Fibroblast of lung (primary cell): ENCODE results near the gene SLC7A4. TPM values are rescaled to one million over a fixed set of nuclear protein-coding genes. Genes with fewer than 3 reads are reported as not detected.
"Not testable (repeated sequence)": the region's sequence is repeated elsewhere in the genome, so short reads cannot be mapped to it uniquely, and the experiment has no call there.

Experiments used
- DNase-seq, 2 donors: peaks; one replicate each; pipeline versions ENCODE4 v3.0.0 to v3.0.0-alpha.2; 2010; ENCODE audit warnings: low read depth in 2 of 2
- H2AFZ ChIP-seq: 2 replicates; pipeline ENCODE4 v1.5.1; 2012; ENCODE audit warnings: low read length, control low read depth, inconsistent platforms
- H3K27ac ChIP-seq: 2 replicates; pipeline ENCODE4 v1.5.1; 2011; ENCODE audit warnings: low read length, control low read depth; ENCODE audit not compliant: insufficient read depth
- H3K27me3 ChIP-seq: 2 replicates; pipeline ENCODE4 v1.5.1; 2011; ENCODE audit warnings: mild to moderate bottlenecking, low read length; ENCODE audit not compliant: control insufficient read depth, insufficient read depth
- H3K36me3 ChIP-seq: 2 replicates; pipeline ENCODE4 v1.5.1; 2011; ENCODE audit warnings: low read length; ENCODE audit not compliant: control insufficient read depth, insufficient read depth
- H3K4me1 ChIP-seq: 2 replicates; pipeline ENCODE4 v1.5.1; 2011; ENCODE audit warnings: low read length; ENCODE audit not compliant: control insufficient read depth, insufficient read depth; ENCODE audit errors: extremely low read depth
- H3K4me2 ChIP-seq: 2 replicates; pipeline ENCODE4 v1.5.1; 2011; ENCODE audit warnings: low read length, control low read depth; ENCODE audit not compliant: insufficient read depth; ENCODE audit errors: extremely low read depth
- H3K4me3 ChIP-seq, 4 experiments: fragments of 200-600 bp in 1 of 4; sonication (generic) in 1 of 4; replicated peaks in 1 of 4; 2 replicates each; pipeline ENCODE4 v1.5.1; 2011 to 2016; ENCODE audit warnings: low read length in 4 of 4, low read depth in 3 of 4, mild to moderate bottlenecking in 3 of 4, control low read depth in 2 of 4, inconsistent platforms in 1 of 4, mixed read lengths in 1 of 4; ENCODE audit not compliant: insufficient read depth in 1 of 4; ENCODE audit errors: control extremely low read depth in 1 of 4
- H3K79me2 ChIP-seq: 2 replicates; pipeline ENCODE4 v1.5.1; 2012; ENCODE audit warnings: mild to moderate bottlenecking, low read length, inconsistent platforms; ENCODE audit not compliant: control insufficient read depth, insufficient read depth
- H3K9ac ChIP-seq: 2 replicates; pipeline ENCODE4 v1.5.1; 2011; ENCODE audit warnings: mild to moderate bottlenecking, low read length, control low read depth; ENCODE audit not compliant: insufficient read depth
- H3K9me3 ChIP-seq: 2 replicates; pipeline ENCODE4 v1.5.1; 2012; ENCODE audit warnings: low read depth, low read length; ENCODE audit not compliant: control insufficient read depth, insufficient read depth
- H4K20me1 ChIP-seq: 2 replicates; pipeline ENCODE4 v1.5.1; 2011; ENCODE audit warnings: low read length; ENCODE audit not compliant: control insufficient read depth, insufficient read depth; ENCODE audit errors: extremely low read depth
- CTCF ChIP-seq, 2 donors: IDR thresholded peaks in 1 of 2; conservative IDR thresholded peaks in 1 of 2; 1 replicate in 1 of 2; 2 replicates in 1 of 2; pipeline ENCODE4 v1.5.1; 2011 to 2012; ENCODE audit warnings: low read length in 2 of 2, control low read depth in 1 of 2, inconsistent platforms in 1 of 2, low read depth in 1 of 2, mild to moderate bottlenecking in 1 of 2
- EZH2 ChIP-seq: IDR thresholded peaks from 2 replicates; pipeline ENCODE4 v1.5.1; 2012; ENCODE audit warnings: low read length, control low read depth, mild to moderate bottlenecking; ENCODE audit errors: missing control alignments
- polyA plus RNA-seq, 2 donors: library from polyadenylated mRNA; depleted of rRNA in 1 of 2; stranded (reverse) in 1 of 2; unstranded in 1 of 2; fragments of >200 nt; gene quantifications; 2 replicates each; pipeline ENCODE4 v1.2.1, GENCODE V29; 2011 to 2012; ENCODE audit warnings: missing spikeins in 1 of 2
- total RNA-seq: library from RNA; depleted of rRNA; stranded (reverse); fragments of >200 nt; gene quantifications from 2 replicates; pipeline ENCODE4 v1.2.1, GENCODE V29; 2014

The SLC7A4 gene
- total and polyA plus RNA-seq, 2 donors (not counting 1 experiment from before 2014, with no cell fraction given) = 0.83 to 0.92 TPM

- no peak overlapping the region for H3K27ac ChIP-seq
- H2AFZ ChIP-seq = no peak overlapping the region
- no peak overlapping the region for H3K9ac ChIP-seq
- H3K36me3 ChIP-seq = no peaks in the 10 kb centered on the region
- DNase-seq = no peak
- no peak overlapping the region for H3K4me3 ChIP-seq
- H3K9me3 ChIP-seq = no peaks in the 10 kb centered on the region
- H3K27me3 ChIP-seq = no peaks in the 10 kb centered on the region
- no peaks in the 10 kb centered on the region for H3K79me2 ChIP-seq
- no peak overlapping the region for H3K4me2 ChIP-seq
- H3K4me1 ChIP-seq = no peaks in the 10 kb centered on the region
- H4K20me1 ChIP-seq = no peaks in the 10 kb centered on the region
- TF ChIP-seq EZH2 = no peak
These were observed 34.9 kb upstream of the SLC7A4 start for GRCh38 chr22:21067075-21067900.

- H3K27ac ChIP-seq = no peak overlapping the region
- H4K20me1 ChIP-seq = no peaks in the 10 kb centered on the region
- H3K4me2 ChIP-seq = no peak overlapping the region
- no peaks in the 10 kb centered on the region for H3K9me3 ChIP-seq
- no peaks in the 10 kb centered on the region for H3K79me2 ChIP-seq
- no peak overlapping the region for H2AFZ ChIP-seq
- TF ChIP-seq CTCF (conservative IDR thresholded peaks at IDR 0.05 in 1 of 2, IDR thresholded peaks at IDR 0.05 in 1 of 2; ENCODE audit: low read depth in 1 of 2, low read length in 2 of 2) = no peak
- no peak for TF ChIP-seq EZH2
- no peaks in the 10 kb centered on the region for H3K4me1 ChIP-seq
- DNase-seq = no peak
- H3K4me3 ChIP-seq = no peak overlapping the region
- H3K9ac ChIP-seq = no peak overlapping the region
- H3K36me3 ChIP-seq = no peaks in the 10 kb centered on the region
- H3K27me3 ChIP-seq = no peaks in the 10 kb centered on the region
These were observed 32.8 kb upstream of the SLC7A4 start for GRCh38 chr22:21064917-21065864.

GRCh38 chr22:21064425-21064824, 32.1 kb upstream of the SLC7A4 start:
- not testable (repeated sequence) for H3K27me3 ChIP-seq, H3K4me2 ChIP-seq, H3K79me2 ChIP-seq, H3K4me3 ChIP-seq, H3K27ac ChIP-seq, H4K20me1 ChIP-seq, H3K9me3 ChIP-seq, H3K9ac ChIP-seq, DNase-seq, H2AFZ ChIP-seq, H3K4me1 ChIP-seq, H3K36me3 ChIP-seq

- not testable (repeated sequence) for H3K36me3 ChIP-seq, H3K4me3 ChIP-seq, H3K27me3 ChIP-seq, H3K79me2 ChIP-seq, H3K9me3 ChIP-seq, DNase-seq, H4K20me1 ChIP-seq, H3K27ac ChIP-seq, H3K4me1 ChIP-seq, H3K9ac ChIP-seq, H3K4me2 ChIP-seq, H2AFZ ChIP-seq
These were observed 29.4 kb upstream of the SLC7A4 start for GRCh38 chr22:21061660-21062321.

GRCh38 chr22:21060363-21060762, 28.0 kb upstream of the SLC7A4 start:
- H4K20me1 ChIP-seq, H2AFZ ChIP-seq, H3K27ac ChIP-seq, H3K9me3 ChIP-seq, H3K9ac ChIP-seq, H3K4me1 ChIP-seq, H3K79me2 ChIP-seq, DNase-seq, H3K36me3 ChIP-seq, H3K4me3 ChIP-seq, H3K4me2 ChIP-seq: not testable (repeated sequence)
- peaks cover 13% of the 10 kb centered on the region for H3K27me3 ChIP-seq
